Left renal pelvis (tissue), 4 donors: Measurements from ENCODE around the gene NDFIP2. TPM values are rescaled to one million over a fixed set of nuclear protein-coding genes. Genes with fewer than 3 reads are reported as not detected.

Experiments
- DNase-seq, 4 donors: peaks; one replicate each; pipeline ENCODE4 v3.0.0-alpha.2; 2013; ENCODE audit warnings: low read depth in 4 of 4, low spot score in 3 of 4
- polyA plus RNA-seq, 4 donors: library from polyadenylated mRNA; unstranded; fragments of 120-200 nt; gene quantifications; one replicate each; pipeline ENCODE4 v1.2.1, GENCODE V29; 2013; ENCODE audit not compliant: insufficient read length in 4 of 4

The NDFIP2 gene
- polyA plus RNA-seq, 4 donors: 43.9 to 62.6 (median 57.7) TPM

GRCh38 chr13:79457948-79458347, 23.0 kb upstream of the NDFIP2 start:
- DNase-seq: no peak

DNA sequence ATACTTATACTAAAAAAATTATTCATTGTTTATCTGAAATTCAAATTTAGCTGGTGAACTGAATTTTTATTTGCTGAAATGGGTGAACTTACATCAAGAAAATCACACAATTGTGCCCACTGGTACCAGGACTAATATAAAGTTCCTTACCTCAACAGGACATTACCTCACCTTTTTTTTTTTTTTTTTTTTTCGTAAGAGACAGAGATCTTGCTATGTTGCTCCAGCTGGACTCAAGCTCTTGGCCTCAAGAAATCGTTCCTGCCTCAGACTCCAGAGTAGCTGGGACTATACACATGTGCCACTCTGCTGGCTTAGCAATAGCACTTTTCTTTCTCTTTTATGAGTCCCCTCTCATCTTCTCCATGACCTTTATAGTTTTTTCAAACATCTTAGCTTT, 22.5 kb upstream of the NDFIP2 start:
- no peak for DNase-seq

- DNase-seq: no peak
Measured at GRCh38 chr13:79459906-79460305, 21.0 kb upstream of the NDFIP2 start.

DNA sequence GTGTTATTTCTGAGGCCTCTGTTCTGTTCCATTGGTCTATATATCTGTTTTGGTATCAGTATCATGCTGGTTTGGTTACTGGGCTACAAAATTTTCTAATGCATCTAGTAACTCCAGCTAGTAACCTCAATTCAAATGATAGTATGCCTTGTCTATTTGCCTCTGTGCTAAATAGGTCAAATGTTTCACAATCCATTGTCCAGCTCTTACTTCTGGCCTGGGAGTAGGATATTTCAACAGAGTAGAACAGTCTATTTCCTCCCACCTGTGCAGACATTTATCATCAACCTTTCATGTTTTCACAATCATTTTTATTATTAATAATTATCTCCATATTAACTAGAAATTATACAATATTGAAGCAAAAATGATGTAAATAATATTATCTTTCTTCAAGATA, 18.1 kb upstream of the NDFIP2 start:
- DNase-seq: no peak

GRCh38 chr13:79463604-79464003, 17.4 kb upstream of the NDFIP2 start:
- no peak for DNase-seq

GRCh38 chr13:79466872-79467271, 14.1 kb upstream of the NDFIP2 start:
- no peak for DNase-seq

- DNase-seq: no peak
Measured at GRCh38 chr13:79468402-79468801, 12.6 kb upstream of the NDFIP2 start.

DNA sequence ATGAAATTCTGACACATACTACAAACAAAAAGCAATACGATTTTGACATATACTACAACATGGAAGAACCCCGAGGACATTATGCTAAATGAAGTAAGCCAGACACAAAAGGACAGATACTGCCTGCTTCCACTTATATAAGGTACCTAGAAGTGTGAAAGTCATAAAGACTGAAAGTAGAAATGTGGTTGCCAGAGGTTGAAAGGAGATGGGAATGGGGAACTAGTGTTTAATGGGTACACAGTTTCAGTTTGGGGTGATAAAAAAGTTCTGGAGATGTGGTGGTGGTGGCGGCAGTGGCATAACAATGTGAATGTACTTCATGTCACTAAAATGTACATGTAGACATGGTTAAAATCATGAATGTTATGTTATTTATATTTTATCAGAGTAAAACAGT, 12.1 kb upstream of the NDFIP2 start:
- DNase-seq: no peak

- DNase-seq: no peak
Measured at GRCh38 chr13:79469608-79470007, 11.3 kb upstream of the NDFIP2 start.

- DNase-seq: no peak
Measured at GRCh38 chr13:79470666-79471065, 10.3 kb upstream of the NDFIP2 start.

DNA sequence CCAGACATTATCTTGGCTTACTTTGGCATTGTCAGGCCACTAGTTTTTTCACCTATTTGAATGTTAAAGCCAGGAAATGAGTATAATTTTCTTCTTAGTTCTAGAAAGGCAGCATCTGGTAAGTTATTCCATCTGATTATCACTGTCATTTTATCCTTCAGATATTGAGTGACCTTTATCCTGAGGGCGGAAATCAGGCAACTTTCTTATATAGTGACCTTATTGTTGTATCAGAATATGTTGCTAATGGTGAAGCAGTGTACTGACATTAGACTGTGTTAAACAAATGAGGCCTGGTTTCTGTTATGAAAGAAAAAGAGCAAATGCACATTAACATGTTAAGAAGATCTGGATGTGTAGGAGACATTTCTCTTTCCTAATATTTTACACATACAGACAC, 5.4 kb upstream of the NDFIP2 start:
- no peak for DNase-seq

DNA sequence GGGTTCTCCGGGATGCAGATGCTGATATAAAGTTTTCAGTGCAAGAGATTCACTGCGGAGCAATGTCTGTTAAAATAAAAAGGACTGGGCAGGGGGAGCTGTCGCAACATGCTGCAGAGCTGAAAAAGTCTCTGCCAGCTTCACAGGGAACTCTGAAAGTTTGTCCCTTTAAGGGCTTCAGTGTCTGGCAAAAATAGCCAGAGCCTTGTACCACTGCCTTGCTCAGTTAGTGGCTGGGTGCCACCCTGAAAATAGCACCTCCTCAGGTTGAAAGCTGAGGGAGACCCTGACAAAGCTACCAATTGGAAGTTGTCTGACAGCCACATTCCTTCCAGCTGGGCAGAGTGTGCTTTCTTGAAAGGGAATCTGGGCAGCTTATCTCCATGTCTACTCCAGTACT, 3.0 kb upstream of the NDFIP2 start:
- no peak for DNase-seq

DNA sequence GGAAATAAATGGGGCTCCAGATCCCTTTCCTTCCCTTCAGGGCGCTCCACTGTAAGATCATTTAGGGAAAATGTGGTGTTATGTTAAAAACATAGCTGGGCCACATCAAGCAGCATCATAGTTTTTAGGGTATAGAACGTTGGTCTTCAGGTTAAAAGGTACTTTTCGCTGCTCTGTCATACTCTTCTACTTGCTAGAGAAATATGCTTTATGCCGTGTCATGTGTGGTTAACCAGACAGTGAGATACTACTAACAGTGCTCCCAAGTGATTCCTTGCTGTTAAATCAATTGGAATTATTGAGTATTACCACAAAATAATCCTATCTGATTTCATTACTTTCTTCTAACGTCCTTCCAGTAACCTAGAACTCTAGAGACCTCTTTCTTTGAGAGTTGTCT, 1.1 kb upstream of the NDFIP2 start:
- DNase-seq: no peak

GRCh38 chr13:79481685-79482052, 714 bp downstream of the NDFIP2 start:
- DNase-seq: peak in 2 of 4 donors; percentile 5 to 15

DNA sequence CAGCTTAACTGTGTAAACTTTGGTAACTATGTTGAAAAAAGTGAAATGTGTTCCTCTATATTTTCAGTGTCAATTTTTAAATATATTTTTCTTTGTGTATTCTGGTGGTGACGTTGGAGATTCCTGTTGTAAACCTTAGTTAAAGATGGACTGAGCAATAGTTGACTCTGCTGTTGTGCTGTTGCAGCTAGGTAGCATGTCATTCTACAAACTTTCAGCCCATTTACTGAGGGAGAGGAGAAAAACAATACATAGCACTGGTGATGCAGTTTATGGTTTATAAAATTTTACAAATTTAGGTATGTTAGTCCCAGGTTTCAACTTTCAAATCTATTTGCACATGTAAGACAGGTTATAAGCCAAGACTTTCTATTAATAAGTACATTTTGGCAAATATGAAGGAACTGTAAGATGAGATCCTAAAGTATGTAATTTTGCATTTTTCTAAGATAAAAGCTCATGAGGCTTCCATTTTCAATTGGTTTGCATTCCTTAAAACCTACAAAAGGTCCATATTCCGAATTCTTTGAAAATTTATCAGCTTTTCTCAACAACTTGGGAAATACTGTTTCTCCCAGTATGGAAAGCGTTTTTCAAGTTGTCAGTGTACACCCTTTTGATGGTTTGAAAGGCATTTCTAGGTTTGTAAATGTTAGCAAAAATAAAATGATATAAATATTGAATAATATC, 1.5 kb downstream of the NDFIP2 start:
- DNase-seq: no peak

DNA sequence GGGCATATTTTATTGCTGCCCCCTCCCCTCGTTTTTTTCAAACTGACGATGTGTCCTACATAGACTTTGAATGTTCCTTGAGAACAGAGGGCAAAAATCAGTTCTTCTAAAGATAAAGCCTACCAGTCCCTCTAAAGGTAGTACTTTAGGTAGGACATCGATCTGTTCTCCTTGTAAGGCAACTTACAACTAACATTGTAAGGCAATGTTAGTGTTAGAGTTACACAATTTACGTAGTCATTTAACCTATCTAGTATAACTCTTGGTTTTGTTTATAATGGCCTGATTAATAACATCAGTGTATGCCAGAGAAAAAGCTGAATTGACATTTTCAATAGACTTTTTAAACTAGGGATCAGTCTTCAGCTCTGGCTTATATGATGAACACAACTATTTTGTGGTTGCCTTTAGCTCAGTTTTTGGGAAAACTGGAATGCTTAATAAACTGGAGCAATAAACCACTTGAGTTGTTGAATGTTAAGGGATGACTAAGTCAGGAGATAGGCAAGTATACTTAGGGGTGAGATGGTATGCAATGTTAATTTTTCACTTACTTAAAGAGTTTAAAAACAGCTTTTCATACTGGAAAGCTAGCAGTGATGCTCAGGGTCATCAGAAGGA, 2.2 kb downstream of the NDFIP2 start:
- DNase-seq: no peak

DNA sequence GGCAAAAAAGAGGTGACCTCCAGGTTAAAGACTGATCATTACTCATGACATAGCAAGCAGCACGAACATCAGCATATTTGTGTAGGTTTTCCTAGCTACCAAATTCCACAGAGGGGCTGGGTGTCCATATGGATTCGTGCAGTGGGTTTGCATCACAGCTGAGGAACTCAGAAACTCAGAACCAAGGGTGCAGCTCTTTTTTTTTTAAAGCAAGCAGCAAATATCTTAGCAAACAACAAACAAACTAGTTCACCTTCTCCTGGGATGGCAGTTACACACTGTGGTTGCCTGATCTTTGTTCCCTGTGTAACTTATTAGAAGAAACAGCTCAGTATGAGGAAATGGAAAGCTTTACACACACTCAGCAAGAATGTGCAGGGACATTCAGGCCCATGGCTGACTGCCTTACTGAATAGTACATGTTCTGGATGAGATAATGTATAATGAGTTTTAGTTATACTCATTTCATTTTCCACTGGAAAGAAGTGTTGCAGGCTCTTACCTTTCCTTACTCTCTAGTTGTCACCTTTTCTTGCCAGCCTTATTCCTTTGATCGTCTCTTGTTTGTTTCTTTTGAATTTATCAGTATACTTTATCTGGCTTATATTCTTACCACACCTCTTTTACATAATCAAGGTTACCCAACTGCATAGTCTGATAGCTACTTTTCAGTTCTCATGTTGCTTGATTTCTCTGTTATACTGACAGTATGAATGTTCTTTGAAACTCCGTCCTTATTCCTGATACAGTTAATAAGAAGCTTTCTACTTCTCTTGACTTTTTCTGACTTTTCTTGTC, 4.3 kb downstream of the NDFIP2 start:
- peak in 3 of 4 donors; percentile 24 to 39 (median 31) for DNase-seq

DNA sequence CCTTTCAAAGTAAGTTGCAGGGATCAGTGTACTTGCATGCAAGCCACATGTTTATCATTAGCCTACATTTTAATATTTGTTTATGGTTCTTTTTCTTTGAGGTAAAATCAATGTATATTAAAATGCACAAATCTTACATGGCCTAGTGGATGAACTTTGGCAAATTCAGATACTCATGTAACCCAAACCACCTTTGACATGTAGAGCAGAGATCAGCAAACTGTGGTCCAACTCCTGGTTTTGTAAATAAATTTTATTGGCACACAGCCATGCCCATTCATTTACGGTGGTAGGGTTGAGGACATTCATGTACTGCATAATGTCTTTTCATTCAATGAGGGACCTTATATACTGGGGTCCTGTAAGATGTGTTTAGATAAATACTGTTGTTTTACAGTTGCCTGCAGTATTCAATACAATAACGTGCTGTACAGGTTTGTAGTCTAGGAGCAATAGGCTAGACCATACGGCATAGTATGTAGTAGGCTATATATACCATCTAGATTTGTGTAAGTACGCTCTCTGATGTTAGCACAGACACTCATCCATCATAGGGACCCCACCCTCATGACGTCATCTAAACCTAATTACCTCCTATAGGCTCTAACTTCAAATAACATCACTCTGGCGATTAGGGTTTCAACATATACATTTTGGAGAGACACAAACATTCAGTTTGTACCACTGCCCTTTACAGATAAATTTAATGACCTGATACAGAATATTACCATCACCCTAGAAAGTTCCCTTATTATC, 5.7 kb downstream of the NDFIP2 start:
- no peak for DNase-seq

GRCh38 chr13:79490326-79490725, 9.4 kb downstream of the NDFIP2 start:
- DNase-seq: no peak

- no peak for DNase-seq
Measured at GRCh38 chr13:79490824-79491223, 9.9 kb downstream of the NDFIP2 start.

- no peak for DNase-seq
Measured at GRCh38 chr13:79491715-79492114, 10.8 kb downstream of the NDFIP2 start.
